Uterus (tissue), 2 donors: ENCODE measurements around the gene MAD2L2.

Source experiments
- POLR2A ChIP-seq, 2 donors: fragments of 450-650 bp; IDR thresholded peaks; one replicate each; pipeline ENCODE4 v1.6.1; 2016; ENCODE audit warnings: antibody characterized with exemption in 2 of 2, mild to moderate bottlenecking in 1 of 2, moderate library complexity in 1 of 2
- TF ChIP-seq, protein P1 (sequence below), 4 experiments: fragments of 200-600 bp in 2 of 4; fragments of 450-650 bp in 2 of 4; sonication (generic) in 2 of 4; IDR thresholded peaks; one replicate each; pipeline ENCODE4 v1.5.1; 2016 to 2019; ENCODE audit warnings: antibody characterized with exemption in 4 of 4, mild to moderate bottlenecking in 2 of 4, moderate library complexity in 1 of 4

GRCh38 chr1:11708554-11709350, 27.8 kb upstream of the MAD2L2 start:
- TF ChIP-seq POLR2A (IDR thresholded peaks at IDR 0.05) = no peak
- TF ChIP-seq, protein P1, sequence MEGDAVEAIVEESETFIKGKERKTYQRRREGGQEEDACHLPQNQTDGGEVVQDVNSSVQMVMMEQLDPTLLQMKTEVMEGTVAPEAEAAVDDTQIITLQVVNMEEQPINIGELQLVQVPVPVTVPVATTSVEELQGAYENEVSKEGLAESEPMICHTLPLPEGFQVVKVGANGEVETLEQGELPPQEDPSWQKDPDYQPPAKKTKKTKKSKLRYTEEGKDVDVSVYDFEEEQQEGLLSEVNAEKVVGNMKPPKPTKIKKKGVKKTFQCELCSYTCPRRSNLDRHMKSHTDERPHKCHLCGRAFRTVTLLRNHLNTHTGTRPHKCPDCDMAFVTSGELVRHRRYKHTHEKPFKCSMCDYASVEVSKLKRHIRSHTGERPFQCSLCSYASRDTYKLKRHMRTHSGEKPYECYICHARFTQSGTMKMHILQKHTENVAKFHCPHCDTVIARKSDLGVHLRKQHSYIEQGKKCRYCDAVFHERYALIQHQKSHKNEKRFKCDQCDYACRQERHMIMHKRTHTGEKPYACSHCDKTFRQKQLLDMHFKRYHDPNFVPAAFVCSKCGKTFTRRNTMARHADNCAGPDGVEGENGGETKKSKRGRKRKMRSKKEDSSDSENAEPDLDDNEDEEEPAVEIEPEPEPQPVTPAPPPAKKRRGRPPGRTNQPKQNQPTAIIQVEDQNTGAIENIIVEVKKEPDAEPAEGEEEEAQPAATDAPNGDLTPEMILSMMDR (IDR thresholded peaks at IDR 0.05) = no peak
